RWPE1 (cell line): ENCODE data around the gene INPP5F.

Source experiments
- CTCF ChIA-PET: fragments of 350-600 bp; sonication (Branson Sonifier 250); formaldehyde crosslinking; extraction: SDS; loops from one replicate; lab custom pipeline; 2021; lab: Yijun Ruan, JAX
- POLR2A ChIA-PET: fragments of 400-600 bp; formaldehyde crosslinking; extraction: SDS; loops from one replicate; lab custom pipeline; 2020; ENCODE audit warnings: antibody characterized with exemption; ENCODE audit not compliant: low non-redundant PET; lab: Yijun Ruan, JAX
- DNase-seq: peaks from one replicate; pipeline ENCODE4 v3.0.0; 2012; ENCODE audit warnings: low spot score
- H3K27ac ChIP-seq: fragments of 450-650 bp; 2 replicates; pipeline ENCODE4 v1.5.1; 2017
- TF ChIP-seq, protein P1 (sequence below): fragments of 450-650 bp; conservative IDR thresholded peaks from 2 replicates; pipeline ENCODE4 v1.5.1; 2017; ENCODE audit warnings: low read depth, mild to moderate bottlenecking

Gene INPP5F

GRCh38 chr10:119777686-119778085, 51.8 kb downstream of the INPP5F start:
- no peak overlapping the region for H3K27ac ChIP-seq
- ChIA-PET POLR2A (no interaction called here), CTCF (no interaction called here)
- DNase-seq, result no peak
- TF ChIP-seq, protein P1, sequence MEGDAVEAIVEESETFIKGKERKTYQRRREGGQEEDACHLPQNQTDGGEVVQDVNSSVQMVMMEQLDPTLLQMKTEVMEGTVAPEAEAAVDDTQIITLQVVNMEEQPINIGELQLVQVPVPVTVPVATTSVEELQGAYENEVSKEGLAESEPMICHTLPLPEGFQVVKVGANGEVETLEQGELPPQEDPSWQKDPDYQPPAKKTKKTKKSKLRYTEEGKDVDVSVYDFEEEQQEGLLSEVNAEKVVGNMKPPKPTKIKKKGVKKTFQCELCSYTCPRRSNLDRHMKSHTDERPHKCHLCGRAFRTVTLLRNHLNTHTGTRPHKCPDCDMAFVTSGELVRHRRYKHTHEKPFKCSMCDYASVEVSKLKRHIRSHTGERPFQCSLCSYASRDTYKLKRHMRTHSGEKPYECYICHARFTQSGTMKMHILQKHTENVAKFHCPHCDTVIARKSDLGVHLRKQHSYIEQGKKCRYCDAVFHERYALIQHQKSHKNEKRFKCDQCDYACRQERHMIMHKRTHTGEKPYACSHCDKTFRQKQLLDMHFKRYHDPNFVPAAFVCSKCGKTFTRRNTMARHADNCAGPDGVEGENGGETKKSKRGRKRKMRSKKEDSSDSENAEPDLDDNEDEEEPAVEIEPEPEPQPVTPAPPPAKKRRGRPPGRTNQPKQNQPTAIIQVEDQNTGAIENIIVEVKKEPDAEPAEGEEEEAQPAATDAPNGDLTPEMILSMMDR, result no peak

- CTCF ChIA-PET, result interaction anchor here (0.6 to 1.3 kb wide), 3 partner anchors 11 to 1110 kb away, joined by 3 to 5 read pairs (median 4); no protein-coding TSS in a partner anchor
- H3K27ac ChIP-seq, result no peak overlapping the region
- TF ChIP-seq, protein P1, result no peak
- POLR2A ChIA-PET, result no interaction called here
- no peak for DNase-seq
These were observed 53.1 kb downstream of the INPP5F start for GRCh38 chr10:119778776-119779445.

GRCh38 chr10:119780879-119781480, 55.1 kb downstream of the INPP5F start:
- DNase-seq, result no peak
- CTCF ChIA-PET, result interaction anchor here (1.2 kb wide), 1 partner anchor 173 kb away, joined by 4 read pairs; no protein-coding TSS in a partner anchor
- POLR2A ChIA-PET, result no interaction called here
- no peak overlapping the region for H3K27ac ChIP-seq
- TF ChIP-seq, protein P1, result no peak

DNA sequence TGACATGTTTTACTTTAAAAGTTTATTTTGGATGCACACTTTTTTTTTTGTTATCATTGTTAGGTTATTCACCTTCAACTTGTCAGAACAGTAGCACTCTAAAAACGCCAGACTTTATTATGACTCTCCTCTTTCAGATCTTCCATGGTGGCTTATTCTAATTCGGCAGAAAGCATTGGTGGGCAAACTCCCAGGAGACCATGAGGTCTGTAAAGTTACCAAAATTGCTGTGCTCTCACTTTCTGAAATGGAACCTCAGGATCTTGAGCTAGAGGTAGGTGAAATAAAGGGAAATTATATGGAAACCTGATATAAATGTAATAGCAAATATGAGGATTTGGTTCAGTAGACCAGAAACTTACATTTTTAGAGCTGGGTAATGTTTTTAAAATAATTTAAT, 55.6 kb downstream of the INPP5F start:
- ChIA-PET POLR2A (no interaction called here), CTCF (interaction anchor here (1.2 kb wide), 1 partner anchor 173 kb away, joined by 4 read pairs; no protein-coding TSS in a partner anchor)
- H3K27ac ChIP-seq, result no peak overlapping the region
- DNase-seq, result no peak
- TF ChIP-seq, protein P1, result no peak

- ChIA-PET POLR2A (no interaction called here), CTCF (no interaction called here)
- TF ChIP-seq, protein P1, result no peak
- DNase-seq, result no peak
- no peak overlapping the region for H3K27ac ChIP-seq
These were observed 57.3 kb downstream of the INPP5F start for GRCh38 chr10:119782981-119783664.

DNA sequence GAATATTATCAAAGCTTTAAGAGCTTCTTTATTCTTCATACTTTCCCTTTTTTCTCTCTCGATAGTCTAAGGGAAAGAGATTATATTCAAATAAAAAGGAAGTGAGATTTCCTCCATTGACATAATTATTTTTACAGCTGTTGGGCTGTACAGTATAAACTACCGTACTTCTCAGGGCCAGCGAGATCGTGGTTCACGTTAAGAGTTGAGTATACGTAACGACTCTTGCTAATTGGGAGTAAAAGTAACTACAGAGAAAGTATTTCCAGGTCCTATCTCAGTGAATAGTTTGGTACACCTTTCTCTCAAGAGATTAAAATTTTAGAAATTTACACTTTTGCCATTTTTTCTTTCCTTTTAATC, 57.8 kb downstream of the INPP5F start:
- CTCF ChIA-PET, result no interaction called here
- no peak for DNase-seq
- POLR2A ChIA-PET, result no interaction called here
- TF ChIP-seq, protein P1, result no peak
- no peak overlapping the region for H3K27ac ChIP-seq
